NCI-H146 treated with DMSO at 0.1 percent for 48 hours (cell line): Measurements from ENCODE around the gene LDLRAD3.

Experiments
- DNase-seq: peaks from one replicate; lab custom pipeline; 2025; ENCODE audit not compliant: unreplicated experiment; lab: John Stamatoyannopoulos, UW

LDLRAD3 gene

DNA sequence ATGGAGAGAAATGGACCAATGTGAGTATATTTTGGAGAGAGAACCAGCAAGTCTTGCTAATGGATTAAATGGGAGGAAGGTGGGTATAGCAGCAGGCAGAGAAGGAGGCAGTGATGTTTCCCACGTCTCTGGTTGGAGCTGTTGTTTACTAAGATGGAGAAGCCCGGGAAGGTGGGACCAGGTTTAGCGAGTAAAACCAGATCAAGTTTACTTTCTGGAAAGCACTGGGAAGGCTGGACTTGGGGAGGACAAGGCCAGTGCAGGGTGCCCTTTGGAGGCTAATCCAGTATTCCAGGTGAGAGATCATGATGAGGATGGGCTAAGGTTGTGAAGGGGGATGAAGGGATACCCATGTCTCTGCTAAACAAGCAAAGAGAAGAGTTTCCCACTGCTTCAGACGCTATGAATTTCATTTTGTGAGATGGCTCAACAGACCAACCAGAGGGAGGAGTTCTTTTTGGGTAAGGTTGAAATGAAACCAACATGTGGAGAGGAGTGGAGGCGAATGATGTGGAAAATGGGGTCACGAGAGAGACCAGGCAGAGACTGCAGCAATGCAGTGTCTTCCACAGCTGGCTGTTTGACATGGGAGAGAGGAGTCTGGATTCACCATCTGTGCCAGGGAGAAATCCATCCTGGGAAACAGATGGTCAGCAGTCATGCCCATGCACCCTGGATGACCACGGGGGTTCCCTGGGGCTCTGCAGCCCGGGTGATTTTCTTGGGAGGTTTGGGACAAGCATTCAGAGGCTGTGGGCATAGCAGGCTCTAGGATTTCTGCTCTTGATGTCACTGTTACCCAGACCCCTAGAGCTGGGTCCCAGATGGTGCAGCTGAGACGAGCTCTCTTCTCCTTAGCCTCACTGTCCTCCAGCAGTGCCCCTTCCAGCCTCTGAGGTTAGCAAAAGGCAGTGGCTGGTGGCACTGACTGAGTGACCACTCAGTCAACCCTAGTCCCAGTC is 320.4 kb downstream of the LDLRAD3 start:
- no peak for DNase-seq

DNA sequence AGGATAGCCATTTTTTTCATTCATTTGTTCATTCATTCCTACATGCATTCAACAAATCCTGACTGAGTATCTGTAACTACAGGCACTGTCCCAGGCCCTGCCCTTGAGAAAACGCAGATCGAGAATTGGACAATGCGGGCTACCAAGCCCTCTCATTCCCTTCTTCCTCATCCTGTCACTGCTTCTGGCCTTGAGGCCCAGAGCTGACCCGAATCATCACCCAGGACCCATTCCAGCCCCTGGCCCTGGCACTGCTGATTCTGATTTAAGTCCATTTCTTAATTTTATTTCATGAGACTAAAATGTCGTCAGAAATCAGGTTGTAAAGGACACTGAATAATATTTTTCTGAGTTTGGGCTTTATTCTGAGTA is 321.1 kb downstream of the LDLRAD3 start:
- no peak for DNase-seq

DNA sequence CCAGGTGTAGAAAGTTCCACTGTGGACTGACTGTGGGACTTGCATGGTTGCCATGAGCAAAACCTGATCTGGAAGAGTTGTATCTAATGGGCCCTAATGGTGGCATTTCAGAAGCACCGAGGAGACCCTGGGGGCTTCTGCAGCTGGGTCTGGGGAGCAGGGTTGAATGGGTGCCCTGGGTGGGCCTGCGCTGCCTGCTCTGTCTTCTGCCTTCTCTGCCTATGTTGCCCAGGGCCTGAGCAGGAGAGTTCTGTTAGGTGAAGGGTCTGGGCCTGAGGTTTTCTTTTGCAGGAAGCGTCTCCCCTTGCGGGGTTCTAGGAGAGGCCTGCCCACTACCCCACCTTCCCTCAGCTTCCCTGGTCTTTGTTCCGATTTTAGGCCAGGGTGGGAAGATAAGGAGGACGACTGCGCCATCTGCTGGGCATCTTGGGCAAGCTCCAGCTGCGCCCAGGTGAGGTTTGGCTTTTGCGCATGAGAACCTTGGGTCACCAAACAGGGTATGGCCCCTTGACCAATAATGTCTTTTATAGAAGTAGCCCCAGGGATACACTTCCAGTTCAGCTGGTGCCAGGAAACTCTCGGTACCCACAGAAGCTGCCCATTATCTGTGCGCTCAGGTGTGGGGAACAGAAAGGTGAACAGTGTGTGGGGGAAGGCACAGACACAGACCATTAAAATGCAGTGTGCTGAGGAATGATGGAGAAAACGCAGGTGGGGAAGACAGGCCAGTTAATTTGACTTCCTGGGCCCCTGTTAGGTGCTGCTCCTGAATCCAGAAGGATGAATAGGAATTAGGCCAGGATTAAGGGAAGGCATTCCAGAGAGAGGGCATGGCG is 322.1 kb downstream of the LDLRAD3 start:
- DNase-seq = peak; percentile 40

DNA sequence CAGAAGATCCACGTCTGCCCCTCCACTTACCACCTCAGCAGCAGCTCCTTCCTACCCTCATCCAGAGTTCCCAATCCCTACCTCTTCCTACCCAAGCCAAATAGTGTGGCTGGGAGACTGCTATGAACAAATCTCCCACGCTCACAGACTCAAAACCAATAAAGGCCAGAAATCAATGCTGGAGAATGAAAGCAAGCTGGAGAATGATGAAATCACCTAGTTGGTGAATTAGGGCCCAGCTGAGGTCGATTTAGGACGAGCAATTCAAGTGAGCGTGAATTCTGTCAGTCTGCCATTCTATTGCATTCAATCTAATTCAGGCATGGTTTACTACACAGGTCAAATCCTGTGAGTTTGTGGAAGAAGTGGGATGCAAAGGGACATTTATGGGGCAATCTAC is 322.9 kb downstream of the LDLRAD3 start:
- DNase-seq = no peak

DNA sequence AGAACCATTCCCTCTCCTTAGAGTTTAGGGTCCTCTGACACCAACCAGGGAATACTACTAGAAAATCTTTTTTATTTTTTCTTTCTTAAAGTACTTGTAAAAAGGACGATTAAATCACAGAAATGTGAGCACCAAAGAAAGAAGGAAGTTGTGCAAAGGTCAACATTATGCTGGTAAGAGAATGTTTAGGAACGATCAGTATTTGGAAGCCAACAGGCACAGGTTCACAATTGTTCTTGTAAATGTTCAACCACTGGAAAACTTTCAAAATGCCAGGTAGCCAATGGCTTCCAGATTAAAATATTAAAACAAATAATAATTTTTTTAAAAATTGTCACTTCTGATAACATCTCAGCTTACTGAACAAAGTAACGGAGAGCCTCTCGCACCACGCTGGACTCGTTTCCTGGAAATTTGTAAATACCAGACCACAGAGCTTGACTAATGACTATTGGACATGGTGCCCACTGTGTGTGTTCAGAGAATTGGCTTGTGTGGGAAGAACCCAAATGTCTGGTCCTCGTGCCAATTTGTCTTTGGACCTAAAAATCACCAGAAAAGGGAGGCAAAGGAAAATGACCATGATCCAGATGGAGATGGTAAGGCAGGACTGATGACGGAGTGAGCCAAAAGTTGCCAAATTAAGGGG is 324.6 kb downstream of the LDLRAD3 start:
- DNase-seq = no peak

DNA sequence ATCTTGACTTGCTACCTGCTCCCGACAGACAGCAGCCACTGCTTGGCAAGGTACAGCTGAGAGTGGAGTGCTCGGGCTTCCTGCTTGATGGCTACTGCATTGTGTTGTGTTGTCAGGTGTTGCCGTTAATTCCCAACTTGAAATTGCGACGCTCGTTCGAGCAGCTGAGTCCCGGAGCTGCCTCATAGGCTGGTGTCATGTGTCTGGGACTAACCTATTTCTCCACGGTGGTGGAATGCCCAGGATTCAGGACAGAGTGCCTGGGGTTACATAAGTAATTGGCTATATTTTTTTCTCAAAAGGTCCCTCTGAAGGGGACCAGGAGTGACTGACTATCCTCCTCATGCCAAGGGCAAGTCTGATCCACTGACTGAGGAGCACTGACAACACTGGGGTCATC is 326.8 kb downstream of the LDLRAD3 start:
- DNase-seq = no peak

DNA sequence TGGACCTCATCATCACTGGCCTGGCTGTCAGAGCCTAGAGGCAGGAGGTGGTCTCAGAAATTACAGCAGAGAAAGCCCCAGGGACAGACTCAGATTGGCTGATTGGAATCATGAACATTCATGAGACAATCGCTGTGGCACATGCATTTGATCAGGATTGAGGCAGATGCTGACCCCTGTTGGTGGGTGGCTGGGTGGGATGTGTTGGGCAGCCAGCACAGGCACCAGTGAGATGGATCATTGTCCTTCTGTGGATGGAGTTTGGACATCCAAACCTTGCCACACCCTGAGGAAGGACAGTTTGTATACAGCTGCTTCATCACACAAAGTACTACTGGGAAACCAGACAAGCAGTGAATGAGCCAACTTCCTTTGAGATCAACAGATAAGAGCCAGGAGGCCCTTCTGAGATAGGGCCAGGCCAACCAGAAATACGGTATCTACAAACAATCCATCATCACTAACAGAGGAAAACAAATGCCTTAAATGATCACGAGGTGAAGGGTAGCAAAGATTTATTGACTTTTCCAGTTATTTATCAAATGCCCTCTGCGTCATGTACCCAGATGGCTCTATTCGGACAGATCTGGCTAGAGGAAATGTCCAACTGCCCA is 328.0 kb downstream of the LDLRAD3 start:
- DNase-seq = no peak

DNA sequence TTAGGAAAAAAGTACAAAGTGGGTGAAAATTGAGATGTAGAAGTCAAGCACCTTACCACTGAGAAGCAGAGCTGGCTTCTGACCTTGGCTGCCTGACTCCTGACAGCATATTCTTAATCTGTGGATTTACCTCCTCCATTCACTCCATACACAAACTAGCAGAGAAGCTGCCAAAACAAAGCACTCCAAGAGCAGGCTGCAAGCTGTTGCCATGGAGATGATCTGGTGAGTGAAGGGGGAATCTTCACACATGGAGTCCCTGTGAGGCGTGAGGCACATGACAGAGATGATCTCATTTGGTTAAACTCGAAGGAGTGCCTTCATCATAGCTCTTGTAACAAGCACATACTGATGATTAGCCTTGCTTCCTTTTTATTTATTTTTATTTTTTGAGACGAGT is 329.2 kb downstream of the LDLRAD3 start:
- no peak for DNase-seq

DNA sequence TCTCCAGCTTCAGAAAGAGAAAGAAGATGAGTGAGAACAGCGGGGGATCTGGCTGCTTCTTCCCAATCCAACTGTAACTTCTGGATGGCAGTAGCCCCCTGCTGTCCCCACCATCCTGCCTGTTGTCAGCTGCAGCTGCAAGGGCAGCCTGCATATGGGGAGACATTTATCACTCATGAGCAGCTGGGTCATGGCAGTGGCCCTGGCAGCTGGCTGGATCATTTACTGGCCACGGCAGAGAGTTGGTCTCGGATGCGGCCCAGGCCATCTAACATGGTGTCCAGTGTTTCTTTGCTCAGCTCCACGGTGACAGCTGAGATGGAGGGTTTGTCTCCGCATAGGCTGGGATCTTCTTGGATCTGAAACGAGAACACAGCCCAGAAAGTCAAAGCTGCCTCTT is 330.6 kb downstream of the LDLRAD3 start:
- DNase-seq = no peak

DNA sequence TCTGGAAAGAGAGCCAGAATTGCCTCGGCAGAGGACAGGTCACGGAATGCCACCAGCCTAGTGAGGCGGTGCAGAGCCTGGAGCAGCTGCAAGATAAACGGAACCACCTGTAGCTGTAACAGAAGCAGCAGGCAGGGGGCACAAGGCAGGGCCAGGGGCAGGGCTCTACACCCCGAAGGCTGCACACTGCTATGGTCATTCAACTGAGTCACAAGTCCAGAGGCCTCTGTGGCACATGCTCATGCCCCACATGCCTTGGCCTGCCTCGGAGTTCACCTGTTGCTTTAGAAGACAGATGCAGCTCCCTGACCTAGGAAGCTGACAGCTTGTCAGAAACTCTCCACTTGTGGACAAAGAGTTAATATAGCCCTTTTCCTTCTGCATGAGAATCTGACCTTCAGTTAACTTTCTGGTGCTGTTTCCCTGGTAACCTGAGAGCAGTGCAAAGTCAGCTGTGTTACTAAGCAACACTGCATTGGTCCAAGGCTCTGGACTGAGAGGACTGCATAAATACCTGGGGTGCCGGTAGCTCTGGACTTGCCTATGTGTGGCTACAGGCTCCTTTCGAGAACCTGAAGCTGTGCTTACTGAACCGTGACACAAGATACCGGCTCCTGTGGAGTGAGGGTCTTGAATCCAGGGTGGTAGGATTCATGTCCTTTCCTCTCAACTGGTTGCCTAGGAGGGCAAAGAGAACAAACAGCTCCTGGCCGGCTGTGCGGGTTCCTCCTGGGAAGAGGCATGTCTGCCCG is 334.8 kb downstream of the LDLRAD3 start:
- no peak for DNase-seq

DNA sequence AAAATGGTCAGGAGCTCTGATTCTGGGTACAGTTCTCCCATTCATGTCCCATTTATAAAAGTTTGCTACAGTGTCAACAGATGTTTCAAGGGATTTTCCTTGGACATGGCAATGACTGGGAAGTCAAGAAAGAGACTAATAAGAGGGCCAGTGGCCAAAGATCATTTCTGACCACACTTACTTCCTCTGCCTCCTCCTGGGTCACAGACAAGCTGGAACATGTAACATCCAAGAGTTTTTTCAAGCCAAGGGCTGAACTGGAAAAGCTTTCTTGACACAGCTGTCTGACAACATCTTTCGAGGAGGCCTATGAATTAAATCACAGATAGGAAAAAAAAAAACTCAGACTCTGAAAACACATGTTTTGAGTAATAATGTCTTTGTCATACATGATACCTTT is 336.7 kb downstream of the LDLRAD3 start:
- DNase-seq = no peak
